Endometrial microvascular endothelial cells (primary cell): Measurements from ENCODE around the gene ICA1. TPM values are rescaled to one million over a fixed set of nuclear protein-coding genes. Genes with fewer than 3 reads are reported as not detected.
"Not testable (repeated sequence)": the region's sequence is repeated elsewhere in the genome, so short reads cannot be mapped to it uniquely, and the experiment has no call there.

ENCODE experiments used
- in situ Hi-C: cut with HindIII; loops from 2 replicates; pipeline ENCODE4 v1.10.0; 2017; ENCODE audit warnings: low sequenced_read_pairs, low pct_unique_long_range_greater_than_20kb; ENCODE audit errors: inconsistent ontology term
- total RNA-seq: library from RNA; depleted of rRNA; stranded (reverse); fragments of >200 nt; gene quantifications from one replicate; pipeline ENCODE4 v1.2.3, GENCODE V29; 2015; ENCODE audit errors: inconsistent ontology term

Gene ICA1
- total RNA-seq, 1 donor from 2014 or later: 18.0 TPM

DNA sequence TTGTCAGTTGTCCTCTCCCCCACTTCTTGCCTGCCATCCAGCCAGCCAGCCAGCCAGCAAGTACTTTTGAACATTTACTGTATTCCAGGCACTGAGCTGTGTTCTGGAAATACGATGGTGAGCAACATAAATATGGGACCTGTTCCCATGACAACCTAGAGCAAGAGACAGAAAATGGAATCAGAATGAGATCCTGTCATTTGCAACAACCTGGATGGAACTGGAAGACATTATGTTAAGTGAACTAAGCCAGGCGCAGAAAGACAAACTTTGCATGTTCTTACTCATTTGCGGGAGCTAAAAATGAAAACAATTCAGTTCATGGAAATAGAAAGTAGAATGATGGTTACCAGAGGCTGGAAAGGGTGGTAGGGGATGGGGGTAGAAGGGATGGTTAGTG is 140.7 kb downstream of the ICA1 start:
- in situ Hi-C loops: no loop called here

GRCh38 chr7:8120390-8121058 is 141.4 kb downstream of the ICA1 start:
- in situ Hi-C loops: no loop called here

- in situ Hi-C loops: no loop called here
Observed at GRCh38 chr7:8119262-8119661, 142.7 kb downstream of the ICA1 start.

GRCh38 chr7:8117195-8117594 is 144.8 kb downstream of the ICA1 start:
- in situ Hi-C loops: no loop called here

- in situ Hi-C loops: no loop called here
Observed at GRCh38 chr7:8115547-8116402, 146.2 kb downstream of the ICA1 start.

DNA sequence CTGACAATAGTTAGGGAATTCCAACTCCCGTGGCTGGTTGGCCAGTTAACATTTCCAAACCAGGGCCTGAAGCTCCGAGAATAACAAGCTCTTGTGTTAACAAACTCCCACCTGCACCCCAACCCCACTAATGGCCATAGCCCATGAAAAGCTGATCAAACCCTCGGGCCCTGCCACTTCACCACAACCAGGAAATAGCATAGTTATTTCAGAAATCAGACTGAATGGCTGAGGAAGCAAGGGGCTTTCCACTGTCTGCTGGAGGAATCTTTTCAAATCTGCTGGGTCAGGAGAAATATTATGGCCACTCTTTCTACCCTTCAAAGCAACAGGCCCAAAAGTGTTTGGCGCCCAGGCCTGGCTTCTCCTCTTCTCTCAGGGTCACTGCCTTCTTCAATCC is 147.8 kb downstream of the ICA1 start:
- in situ Hi-C loops: no loop called here

DNA sequence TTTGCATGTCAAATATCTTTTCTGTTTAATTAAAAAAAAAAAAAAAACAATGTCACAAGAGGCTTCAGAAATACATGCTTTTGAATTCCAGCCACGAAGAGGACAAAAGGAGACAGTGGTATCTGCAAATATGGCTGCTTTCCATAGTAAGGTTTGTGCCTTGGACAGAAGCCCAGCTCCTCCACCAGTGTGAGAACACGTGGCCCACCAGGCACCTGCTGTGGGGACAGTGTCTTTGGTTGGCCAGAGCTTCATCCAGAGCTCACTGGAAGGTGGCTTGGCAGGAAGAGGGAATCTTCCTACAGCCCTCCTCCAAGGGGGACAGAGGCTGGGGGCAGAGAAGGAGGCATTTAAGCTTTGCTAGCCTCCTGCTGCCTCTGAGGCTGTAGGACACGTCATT is 148.8 kb downstream of the ICA1 start:
- in situ Hi-C loops: no loop called here

DNA sequence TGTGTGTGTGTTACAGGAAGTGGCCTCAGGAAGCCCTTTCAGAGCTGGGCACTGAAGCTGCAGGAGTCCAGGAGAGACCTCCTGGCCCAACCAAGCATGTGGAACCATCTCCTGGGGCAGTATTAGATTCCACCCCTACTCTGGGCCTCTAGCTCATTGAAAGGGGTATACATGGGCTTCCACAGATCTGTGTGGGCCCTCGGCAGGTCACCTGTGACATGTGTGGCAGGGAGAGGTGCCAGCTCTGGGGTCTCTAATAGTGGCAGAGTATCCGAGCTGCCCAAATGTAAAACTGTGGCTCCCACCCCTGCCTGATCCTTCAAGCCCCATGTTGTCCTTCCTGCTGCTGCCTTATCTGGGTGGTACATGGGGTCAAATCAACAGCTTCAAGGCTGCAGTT is 149.3 kb downstream of the ICA1 start:
- in situ Hi-C loops: no loop called here

DNA sequence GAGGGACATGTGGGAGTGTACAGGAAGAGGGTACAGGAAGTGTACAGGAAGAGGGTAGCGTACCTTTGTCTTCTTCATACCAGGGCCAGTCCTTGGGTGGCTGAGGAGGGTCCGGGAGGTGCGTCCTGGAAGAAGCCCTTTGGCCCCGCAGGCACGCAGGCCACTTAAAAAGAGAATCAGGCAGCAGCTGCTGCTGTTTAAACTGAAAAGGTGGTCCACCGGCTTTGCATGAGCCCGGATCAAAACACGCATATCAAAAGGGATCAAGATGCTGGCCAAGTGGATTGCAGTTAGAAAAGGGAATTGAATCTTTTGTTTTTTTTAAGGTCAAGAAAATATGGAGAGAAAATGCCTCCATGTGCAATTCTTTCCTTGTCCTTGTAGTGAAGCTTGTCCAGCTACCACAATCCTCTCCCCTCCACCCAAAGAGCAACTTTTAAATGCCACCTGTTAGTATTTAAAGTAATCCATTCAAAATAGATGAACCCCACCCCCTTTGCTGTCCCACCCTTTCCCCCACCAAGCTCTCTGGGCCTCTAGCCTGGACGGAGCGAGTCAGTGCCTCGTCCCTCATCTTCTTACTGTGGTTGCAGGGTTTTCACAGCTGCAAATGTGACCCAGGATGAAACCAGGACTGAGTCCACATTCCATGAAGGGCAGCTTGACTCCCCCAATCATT is 150.5 kb downstream of the ICA1 start:
- in situ Hi-C loops: no loop called here

DNA sequence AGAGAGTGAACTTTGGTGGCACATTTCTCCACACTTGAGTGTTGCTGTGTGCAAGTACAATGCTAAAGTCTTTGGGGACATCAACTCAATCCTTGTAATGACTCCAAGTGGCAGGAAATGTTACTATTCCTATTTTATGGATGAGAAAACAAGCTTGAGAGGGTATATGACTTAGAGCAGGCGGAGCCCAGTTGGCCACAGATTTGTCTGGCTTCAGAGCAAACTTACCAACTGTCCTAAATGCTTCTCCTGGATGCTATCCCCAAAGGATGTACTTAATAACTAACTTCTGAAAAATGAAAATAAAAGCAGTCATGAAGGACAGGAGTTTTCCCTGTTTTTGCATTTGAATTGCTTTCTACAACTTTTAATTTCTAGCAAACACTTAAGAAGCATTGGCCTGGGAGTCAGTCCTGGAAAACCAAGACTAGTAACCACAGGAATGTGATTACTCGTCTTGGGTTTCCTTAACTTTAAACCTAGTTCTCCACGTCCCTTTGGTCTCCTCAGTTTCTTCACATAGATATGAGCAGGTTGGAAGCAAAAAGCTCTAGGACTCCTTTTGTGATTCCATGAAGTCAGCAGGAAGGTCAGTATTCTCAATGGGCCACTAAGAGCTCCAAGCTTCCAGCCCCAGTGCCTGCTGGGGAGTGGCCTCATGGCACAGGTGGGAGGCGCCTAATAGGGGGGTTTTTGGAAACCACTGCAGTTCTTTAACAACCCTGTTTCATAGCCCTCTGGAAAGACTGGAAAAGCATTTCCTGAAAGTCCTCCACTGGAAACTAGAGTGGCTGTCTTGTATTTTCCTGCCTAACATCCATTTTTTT is 152.6 kb downstream of the ICA1 start:
- in situ Hi-C loops: no loop called here

DNA sequence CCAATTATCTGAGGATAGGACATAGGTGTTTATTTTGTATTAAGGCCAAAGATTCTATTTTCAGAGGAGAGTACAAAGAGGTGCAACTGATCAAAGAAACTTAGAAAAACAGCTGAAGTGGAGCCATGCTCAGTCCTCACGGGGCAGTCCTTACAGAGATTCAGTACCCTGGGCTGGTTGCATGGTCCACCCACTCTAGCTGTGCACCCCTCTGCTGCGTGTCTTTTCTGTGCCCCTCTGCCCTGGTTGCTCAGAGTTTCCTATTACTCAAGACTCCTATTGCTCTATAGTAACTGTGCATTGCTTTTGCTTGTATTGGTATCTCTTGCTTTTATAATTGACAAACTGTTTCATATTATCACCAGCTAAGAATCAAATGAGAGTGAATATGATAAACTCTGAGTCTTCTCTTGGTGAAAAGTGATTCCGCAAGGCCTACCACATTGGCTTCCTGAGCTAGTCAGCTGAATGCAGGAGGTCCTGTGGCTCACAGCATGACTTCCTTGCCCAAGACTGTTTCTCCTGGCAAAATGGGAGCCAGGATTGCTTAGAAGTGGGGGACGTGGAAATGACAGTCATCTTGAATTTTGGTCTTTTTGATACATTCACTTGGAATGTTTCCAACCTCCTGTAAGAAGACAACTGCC is 156.4 kb downstream of the ICA1 start:
- in situ Hi-C loops: no loop called here

- in situ Hi-C loops: no loop called here
Observed at GRCh38 chr7:8103282-8103681, 158.7 kb downstream of the ICA1 start.

- in situ Hi-C loops: not testable (repeated sequence)
Observed at GRCh38 chr7:8101292-8101691, 160.7 kb downstream of the ICA1 start.

- in situ Hi-C loops: no loop called here
Observed at GRCh38 chr7:8094164-8095140, 167.5 kb downstream of the ICA1 start.

DNA sequence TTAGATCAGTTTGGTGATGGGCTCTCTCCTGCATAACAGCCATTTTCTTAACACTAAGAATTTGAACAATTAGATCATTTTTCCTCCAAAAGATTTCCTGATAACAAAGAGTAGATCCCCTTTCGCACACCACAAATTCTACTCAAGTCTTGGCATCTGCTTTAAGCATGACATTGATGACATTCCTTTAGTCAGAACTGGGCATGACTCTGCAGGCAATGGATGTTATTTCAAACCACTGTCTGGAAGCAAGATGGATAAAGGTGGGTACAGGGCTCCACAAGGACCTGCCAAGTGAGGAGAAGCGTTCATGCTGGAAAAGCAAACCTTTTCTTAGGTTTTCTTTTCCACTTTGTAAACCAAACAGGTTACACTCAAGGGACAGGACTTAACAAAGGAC is 169.8 kb downstream of the ICA1 start:
- in situ Hi-C loops: no loop called here

- in situ Hi-C loops: no loop called here
Observed at GRCh38 chr7:8089036-8089780, 172.8 kb downstream of the ICA1 start.

DNA sequence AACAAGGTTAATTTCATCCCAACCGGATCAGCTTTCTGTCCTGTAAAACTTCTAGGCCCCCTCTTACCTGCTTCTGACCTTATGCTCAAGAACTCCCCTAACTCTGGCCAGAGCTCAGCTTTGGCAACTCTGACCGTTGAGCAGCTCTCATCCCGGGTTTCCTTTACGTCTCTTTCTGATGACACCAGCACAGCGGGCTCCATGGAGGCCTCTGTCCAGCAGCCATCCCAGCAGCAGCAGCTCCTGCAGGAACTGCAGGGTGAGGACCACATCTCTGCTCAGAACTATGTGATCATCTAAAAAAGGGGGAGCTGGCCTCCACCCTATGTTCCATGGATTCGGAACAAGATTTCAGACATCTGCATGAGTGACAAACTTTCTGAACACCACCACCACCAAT is 175.7 kb downstream of the ICA1 start:
- in situ Hi-C loops: no loop called here
